ENCODE data around the gene ATL2. TPM values are rescaled to one million over a fixed set of nuclear protein-coding genes. Genes with fewer than 3 reads are reported as not detected.

ATL2 gene
- total RNA-seq, 4 donors from 2014 or later, result 51.5 to 75.8 (median 65.2) TPM

GRCh38 chr2:38416296-38417036 lies 39.4 kb upstream of the ATL2 start:
- TF ChIP-seq, protein P1, sequence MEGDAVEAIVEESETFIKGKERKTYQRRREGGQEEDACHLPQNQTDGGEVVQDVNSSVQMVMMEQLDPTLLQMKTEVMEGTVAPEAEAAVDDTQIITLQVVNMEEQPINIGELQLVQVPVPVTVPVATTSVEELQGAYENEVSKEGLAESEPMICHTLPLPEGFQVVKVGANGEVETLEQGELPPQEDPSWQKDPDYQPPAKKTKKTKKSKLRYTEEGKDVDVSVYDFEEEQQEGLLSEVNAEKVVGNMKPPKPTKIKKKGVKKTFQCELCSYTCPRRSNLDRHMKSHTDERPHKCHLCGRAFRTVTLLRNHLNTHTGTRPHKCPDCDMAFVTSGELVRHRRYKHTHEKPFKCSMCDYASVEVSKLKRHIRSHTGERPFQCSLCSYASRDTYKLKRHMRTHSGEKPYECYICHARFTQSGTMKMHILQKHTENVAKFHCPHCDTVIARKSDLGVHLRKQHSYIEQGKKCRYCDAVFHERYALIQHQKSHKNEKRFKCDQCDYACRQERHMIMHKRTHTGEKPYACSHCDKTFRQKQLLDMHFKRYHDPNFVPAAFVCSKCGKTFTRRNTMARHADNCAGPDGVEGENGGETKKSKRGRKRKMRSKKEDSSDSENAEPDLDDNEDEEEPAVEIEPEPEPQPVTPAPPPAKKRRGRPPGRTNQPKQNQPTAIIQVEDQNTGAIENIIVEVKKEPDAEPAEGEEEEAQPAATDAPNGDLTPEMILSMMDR (IDR thresholded peaks at IDR 0.05; ENCODE audit: low read depth), result no peak

GRCh38 chr2:38415728-38416291 lies 38.7 kb upstream of the ATL2 start:
- TF ChIP-seq, protein P1 (IDR thresholded peaks at IDR 0.05; ENCODE audit: low read depth), result no peak

DNA sequence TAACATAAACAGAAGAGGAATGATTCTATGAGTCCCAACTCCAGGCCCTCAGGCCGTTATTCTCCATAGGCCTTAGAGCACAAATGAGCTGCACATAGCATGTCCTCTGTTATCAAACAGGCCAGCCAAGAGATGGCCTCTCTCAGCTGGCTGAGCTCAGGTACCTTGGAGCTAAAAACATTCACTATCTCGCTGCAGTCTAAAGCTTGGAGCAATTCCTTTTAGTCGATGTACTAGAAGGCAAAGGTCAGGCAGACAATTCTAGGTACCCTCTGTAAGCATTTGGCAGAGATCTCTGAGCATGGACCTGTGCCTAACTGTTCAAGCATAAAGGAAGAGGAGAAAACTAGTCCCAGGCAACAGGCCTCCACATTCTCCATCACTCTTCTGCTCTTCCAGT lies 38.0 kb upstream of the ATL2 start:
- TF ChIP-seq, protein P1 (IDR thresholded peaks at IDR 0.05; ENCODE audit: low read depth), result no peak

- TF ChIP-seq, protein P1 (IDR thresholded peaks at IDR 0.05; ENCODE audit: low read depth), result no peak
These were observed 32.4 kb upstream of the ATL2 start for GRCh38 chr2:38409156-38410102.

- TF ChIP-seq, protein P1 (IDR thresholded peaks at IDR 0.05; ENCODE audit: low read depth), result no peak
These were observed 30.1 kb upstream of the ATL2 start for GRCh38 chr2:38407111-38407682.

DNA sequence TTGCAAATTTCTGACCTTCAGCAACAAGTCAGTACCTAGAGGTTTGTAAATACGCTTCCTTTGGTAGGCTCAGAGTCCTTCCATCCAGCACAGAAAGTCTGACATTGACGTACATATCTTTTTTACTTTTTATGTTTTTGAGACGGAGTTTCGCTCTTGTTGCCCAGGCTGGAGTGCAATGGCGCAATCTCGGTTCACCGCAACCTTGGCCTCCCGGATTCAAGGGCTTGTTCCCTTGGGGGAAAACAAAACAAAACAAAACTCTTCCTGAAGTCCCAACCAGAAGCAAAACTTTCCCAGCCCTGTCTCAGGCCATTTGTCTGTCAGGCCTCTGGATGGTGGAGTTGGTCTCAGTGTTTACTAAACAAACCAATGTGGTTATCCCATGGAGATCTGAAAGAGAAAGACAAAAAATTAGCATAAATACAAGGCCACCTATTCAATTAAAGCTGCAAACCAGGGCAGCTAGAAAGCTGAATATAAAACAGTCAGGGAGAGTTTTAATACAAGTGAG lies 29.6 kb upstream of the ATL2 start:
- TF ChIP-seq, protein P1 (IDR thresholded peaks at IDR 0.05; ENCODE audit: low read depth), result no peak

Measured in subcutaneous adipose tissue (tissue), 4 donors.